SH-SY5Y (cell line): ENCODE data around the gene SDF2L1.

Experiments
- GATA2 ChIP-seq: IDR thresholded peaks from 2 replicates; pipeline ENCODE4 v1.6.1; 2011; ENCODE audit warnings: mild to moderate bottlenecking, low read depth, low read length
- GATA3 ChIP-seq: IDR thresholded peaks from 2 replicates; pipeline ENCODE4 v1.6.1; 2011; ENCODE audit warnings: low read depth, mild to moderate bottlenecking, low read length, moderate library complexity

DNA sequence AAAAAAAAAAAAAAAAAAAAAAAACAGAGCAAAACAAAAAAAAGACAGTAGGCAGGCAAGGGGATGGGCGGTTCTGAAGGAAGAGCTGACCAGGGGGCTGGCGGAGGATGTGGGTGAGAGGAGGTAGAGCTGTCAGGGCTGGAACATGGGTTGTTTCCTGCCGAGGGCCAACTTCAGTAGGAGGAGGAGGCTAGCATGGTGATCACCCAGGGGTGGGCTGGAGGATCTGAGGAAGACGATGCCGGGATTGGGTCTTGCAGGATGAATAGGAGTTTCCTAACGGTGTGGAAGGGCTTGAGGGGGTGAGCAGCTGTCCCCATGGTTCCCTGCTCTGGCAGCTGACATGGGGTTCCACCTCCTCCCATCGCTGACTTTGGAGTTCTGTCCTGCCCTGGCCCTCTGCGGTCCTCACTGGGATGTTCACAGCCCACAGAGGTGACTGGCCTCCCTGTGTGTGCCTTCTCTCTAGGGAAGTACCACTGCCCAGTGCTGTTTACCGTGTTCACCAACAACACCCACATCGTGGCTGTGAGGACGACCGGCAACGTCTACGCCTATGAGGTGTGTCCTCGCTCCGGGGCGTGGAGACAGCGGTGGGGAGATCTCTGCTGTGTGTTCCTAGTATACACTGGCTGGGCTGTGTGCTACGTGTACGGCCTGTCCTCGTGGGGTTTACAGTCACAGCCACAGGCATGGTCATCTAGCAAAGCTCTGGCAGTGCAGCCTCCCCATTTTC is 38.9 kb downstream of the SDF2L1 start:
- TF ChIP-seq GATA3 (no peak), GATA2 (no peak)
